ENCODE data around the gene SLC37A2. TPM values are rescaled to one million over a fixed set of nuclear protein-coding genes. Genes with fewer than 3 reads are reported as not detected.

SLC37A2 gene
- total and polyA plus RNA-seq, 12 donors = 15.3 to 389 (median 173) TPM

DNA sequence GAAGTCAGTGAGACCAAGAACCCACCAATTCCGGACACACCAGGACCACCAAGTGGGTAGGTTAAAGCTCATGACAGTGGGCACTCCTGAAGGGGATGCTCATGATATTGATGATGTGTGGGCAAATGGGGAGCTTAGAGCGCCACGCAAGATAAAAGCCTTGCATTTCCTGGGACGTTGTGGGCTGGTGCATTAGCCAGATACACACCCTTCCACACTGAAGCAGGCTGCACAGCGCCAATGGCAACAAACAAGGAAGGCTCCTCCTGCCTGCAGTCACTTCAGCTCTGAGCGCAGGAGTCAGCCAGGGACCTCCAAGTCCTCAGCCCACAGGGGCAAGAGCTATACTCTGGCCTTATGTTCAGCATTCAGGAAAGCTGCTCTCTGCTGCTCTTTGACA, 27.7 kb downstream of the SLC37A2 start:
- Histone ChIP-seq H3K9me3 (replicated peaks in 1 of 3) (no peaks in the 10 kb centered on the region), H3K4me3 (peak overlapping the region in 1 of 4 donors; percentile 2), H3K36me3 (replicated peaks in 1 of 2) (peaks cover 0 to 16% of the 10 kb centered on the region in 2 donors), H3K27ac (peak overlapping the region in 4 of 5 donors; percentile 30 to 66 (median 58)), H3K27me3 (no peaks in the 10 kb centered on the region), H3K4me1 (replicated peaks in 1 of 2) (peaks cover 6 to 8% of the 10 kb centered on the region in 2 donors)
- 80 to 84% (median 81%) methylated on average over 6 of the region's 6 CpGs for whole genome bisulfite sequencing, 4 donors
- DNase-seq = peak in 2 of 7 donors; percentile 10 to 14
- intact Hi-C loops (cut with DNase I) = loop anchor here in 1 of 2 donors (5.0 kb wide), 1 partner anchor 256 kb away; no protein-coding TSS in a partner anchor
- TF ChIP-seq, protein P1, sequence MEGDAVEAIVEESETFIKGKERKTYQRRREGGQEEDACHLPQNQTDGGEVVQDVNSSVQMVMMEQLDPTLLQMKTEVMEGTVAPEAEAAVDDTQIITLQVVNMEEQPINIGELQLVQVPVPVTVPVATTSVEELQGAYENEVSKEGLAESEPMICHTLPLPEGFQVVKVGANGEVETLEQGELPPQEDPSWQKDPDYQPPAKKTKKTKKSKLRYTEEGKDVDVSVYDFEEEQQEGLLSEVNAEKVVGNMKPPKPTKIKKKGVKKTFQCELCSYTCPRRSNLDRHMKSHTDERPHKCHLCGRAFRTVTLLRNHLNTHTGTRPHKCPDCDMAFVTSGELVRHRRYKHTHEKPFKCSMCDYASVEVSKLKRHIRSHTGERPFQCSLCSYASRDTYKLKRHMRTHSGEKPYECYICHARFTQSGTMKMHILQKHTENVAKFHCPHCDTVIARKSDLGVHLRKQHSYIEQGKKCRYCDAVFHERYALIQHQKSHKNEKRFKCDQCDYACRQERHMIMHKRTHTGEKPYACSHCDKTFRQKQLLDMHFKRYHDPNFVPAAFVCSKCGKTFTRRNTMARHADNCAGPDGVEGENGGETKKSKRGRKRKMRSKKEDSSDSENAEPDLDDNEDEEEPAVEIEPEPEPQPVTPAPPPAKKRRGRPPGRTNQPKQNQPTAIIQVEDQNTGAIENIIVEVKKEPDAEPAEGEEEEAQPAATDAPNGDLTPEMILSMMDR (IDR thresholded peaks at IDR 0.05) = no peak

DNA sequence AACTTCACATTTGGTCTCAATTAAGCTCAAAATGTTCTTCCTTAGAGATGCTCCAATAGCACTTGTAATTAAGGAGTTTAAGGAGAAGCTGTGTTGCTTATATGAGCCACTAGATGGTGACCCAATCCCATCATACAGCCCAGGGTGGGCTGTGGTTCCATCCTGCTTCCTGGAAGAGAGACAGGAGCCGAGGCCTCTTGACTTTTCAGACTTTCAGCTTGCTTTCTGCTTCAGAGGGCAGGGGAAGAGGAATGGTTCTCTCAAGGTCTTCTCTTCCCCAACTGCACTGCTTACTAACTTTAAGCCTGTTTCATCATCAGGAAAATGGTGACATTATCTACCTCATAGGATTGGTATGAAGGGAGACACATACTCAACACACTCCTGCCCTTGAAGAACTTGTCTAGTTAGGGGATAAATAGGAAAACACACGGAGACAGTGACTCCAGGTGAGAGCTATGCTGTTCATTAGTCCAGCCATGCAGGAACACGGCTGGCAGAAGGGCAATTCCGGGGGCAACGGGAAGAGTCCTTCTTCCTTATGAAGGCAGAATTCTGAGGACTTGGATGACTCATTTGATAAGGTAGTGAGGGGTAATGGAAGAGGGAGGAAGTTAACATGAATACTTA, 28.3 kb downstream of the SLC37A2 start:
- no peak for TF ChIP-seq POLR2A (IDR thresholded peaks at IDR 0.05)
- TF ChIP-seq, protein P1 (IDR thresholded peaks at IDR 0.05) = peak; percentile 27 to 79 (median 66)
- H3K27me3 ChIP-seq = no peaks in the 10 kb centered on the region
- WGBS, 4 donors = 26 to 48% (median 35%) methylated on average over 5 of the region's 5 CpGs
- intact Hi-C loops (cut with DNase I) = loop anchor here in 1 of 2 donors (5.0 kb wide), 1 partner anchor 256 kb away; no protein-coding TSS in a partner anchor
- peaks cover 6 to 8% of the 10 kb centered on the region in 2 donors for H3K4me1 ChIP-seq (replicated peaks in 1 of 2)
- no peaks in the 10 kb centered on the region for H3K9me3 ChIP-seq (replicated peaks in 1 of 3)
- peaks cover 0 to 11% of the 10 kb centered on the region in 2 donors for H3K36me3 ChIP-seq (replicated peaks in 1 of 2)
- H3K27ac ChIP-seq = peak overlapping the region in 4 of 5 donors; percentile 30 to 66 (median 58)
- peak in 4 of 7 donors; percentile 38 to 69 (median 56) for DNase-seq
- H3K4me3 ChIP-seq = peak overlapping the region in 1 of 4 donors; percentile 2

DNA sequence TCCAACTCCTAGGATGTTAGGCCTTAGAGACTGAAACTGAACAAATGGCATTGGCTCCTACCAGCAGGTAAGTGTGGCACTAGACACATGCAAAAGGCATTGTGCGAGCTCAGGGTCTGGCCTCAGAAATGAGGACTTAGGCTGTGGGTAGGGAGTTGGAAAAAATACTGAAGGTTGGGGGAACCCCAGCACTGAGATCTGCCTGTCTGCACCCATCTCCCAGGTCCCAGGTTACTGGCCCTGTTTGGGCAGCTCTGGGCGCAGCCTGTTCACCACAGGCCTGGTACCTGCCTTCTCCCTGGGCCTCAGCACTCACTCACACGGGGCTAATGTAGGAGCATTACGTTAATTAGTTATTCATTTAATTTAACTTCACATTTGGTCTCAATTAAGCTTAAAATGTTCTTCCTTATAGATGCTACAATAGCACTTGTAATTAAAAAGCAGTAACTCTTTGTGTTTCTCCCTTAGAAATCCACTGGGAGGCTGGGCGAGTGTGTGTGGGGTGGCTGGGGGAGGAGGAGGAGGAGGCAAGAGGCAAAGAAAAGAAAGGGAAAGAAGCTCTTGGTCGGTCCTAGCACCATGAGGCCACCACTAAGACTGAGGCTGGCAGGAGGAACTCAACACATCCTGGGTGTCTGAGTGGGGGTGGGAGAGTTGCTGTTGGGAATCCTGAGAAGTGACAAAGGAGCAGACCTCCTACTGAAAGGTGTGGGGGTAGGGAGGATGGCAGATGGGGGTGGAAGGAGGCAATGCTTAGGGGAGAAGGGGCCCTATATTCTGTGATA, 29.0 kb downstream of the SLC37A2 start:
- intact Hi-C loops (cut with DNase I) = loop anchor here in 1 of 2 donors (5.0 kb wide), 1 partner anchor 255 kb away; no protein-coding TSS in a partner anchor
- TF ChIP-seq POLR2A (IDR thresholded peaks at IDR 0.05) = no peak
- TF ChIP-seq, protein P1 (IDR thresholded peaks at IDR 0.05) = no peak
- peaks cover 6 to 8% of the 10 kb centered on the region in 2 donors for H3K4me1 ChIP-seq (replicated peaks in 1 of 2)
- peak in 2 of 7 donors; percentile 13 to 17 for DNase-seq
- no peak overlapping the region for H3K4me3 ChIP-seq
- H3K27me3 ChIP-seq = no peaks in the 10 kb centered on the region
- H3K9me3 ChIP-seq (replicated peaks in 1 of 3) = no peaks in the 10 kb centered on the region
- H3K36me3 ChIP-seq (replicated peaks in 1 of 2) = peaks cover 0 to 8% of the 10 kb centered on the region in 2 donors
- WGBS, 4 donors = 87 to 90% (median 88%) methylated on average over 6 of the region's 6 CpGs
- H3K27ac ChIP-seq = peak overlapping the region in 4 of 5 donors; percentile 30 to 66 (median 58)

DNA sequence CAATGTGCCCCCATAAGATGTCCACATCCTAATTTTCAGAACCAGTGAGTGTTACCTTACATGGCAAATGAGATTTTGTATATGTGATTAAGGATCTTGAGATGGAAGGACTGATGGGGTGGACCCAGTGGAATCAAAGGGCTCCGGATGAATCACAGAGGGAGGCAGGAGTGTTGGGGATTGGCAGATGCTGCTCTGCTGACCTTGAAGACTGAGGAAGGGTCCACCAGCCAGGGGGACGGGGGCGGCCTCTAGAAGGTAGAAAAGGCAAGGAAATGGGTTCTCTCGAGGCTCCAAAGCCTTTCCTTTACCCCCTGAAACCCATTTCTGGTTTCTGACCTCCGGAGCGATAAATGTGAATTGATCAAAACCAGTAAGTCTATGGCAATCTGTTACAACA, 29.6 kb downstream of the SLC37A2 start:
- intact Hi-C loops (cut with DNase I) = loop anchor here in 1 of 2 donors (5.0 kb wide), 1 partner anchor 255 kb away; no protein-coding TSS in a partner anchor
- Histone ChIP-seq H3K9me3 (replicated peaks in 1 of 3) (no peaks in the 10 kb centered on the region), H3K4me1 (replicated peaks in 1 of 2) (peaks cover 6 to 8% of the 10 kb centered on the region in 2 donors), H3K27me3 (no peaks in the 10 kb centered on the region), H3K27ac (no peak overlapping the region), H3K36me3 (replicated peaks in 1 of 2) (peaks cover 0 to 10% of the 10 kb centered on the region in 2 donors), H3K4me3 (no peak overlapping the region)
- 83 to 89% (median 88%) methylated on average over 6 of the region's 6 CpGs for WGBS, 4 donors
- TF ChIP-seq, protein P1 (IDR thresholded peaks at IDR 0.05) = no peak
- TF ChIP-seq POLR2A (IDR thresholded peaks at IDR 0.05) = no peak
- DNase-seq = peak in 2 of 7 donors; percentile 13 to 15
